ENCODE data around the gene MTTP.

GRCh38 chr4:99654361-99654761 lies 79.7 kb downstream of the MTTP start:
- TF ChIP-seq CTCF (IDR thresholded peaks at IDR 0.05 in 8 of 11, conservative IDR thresholded peaks at IDR 0.05 in 3 of 11) (no peak), POLR2A (IDR thresholded peaks at IDR 0.05) (no peak)

All from spleen (tissue), 7 donors.